LNCaP clone FGC (cell line): ENCODE results near the gene RTKN.

Source experiments
- DNase-seq: peaks from one replicate; pipeline ENCODE4 v3.0.0-alpha.2; 2011; ENCODE audit warnings: low read depth
- H3K4me3 ChIP-seq: 2 replicates; pipeline ENCODE4 v1.5.1; 2011; ENCODE audit warnings: mild to moderate bottlenecking, low read depth, low read length, control low read depth
- CTCF ChIP-seq: IDR thresholded peaks from 2 replicates; pipeline ENCODE4 v1.5.1; 2012; ENCODE audit warnings: mild to moderate bottlenecking; ENCODE audit not compliant: control insufficient read depth, insufficient read depth; ENCODE audit errors: extremely low read depth

The RTKN gene

GRCh38 chr2:74392449-74392743 lies 49.3 kb downstream of the RTKN start:
- no peak for TF ChIP-seq CTCF
- H3K4me3 ChIP-seq = peak overlapping the region; percentile 79; the same call in 1 of the 2 replicates
- DNase-seq = no peak

GRCh38 chr2:74391580-74392448 lies 49.9 kb downstream of the RTKN start:
- TF ChIP-seq CTCF = peak; percentile 78
- peak overlapping the region; percentile 79 for H3K4me3 ChIP-seq
- DNase-seq = peak; percentile 50

- no peak for DNase-seq
- TF ChIP-seq CTCF = no peak
- H3K4me3 ChIP-seq = peak overlapping the region; percentile 79
Observed at GRCh38 chr2:74391209-74391579, 50.5 kb downstream of the RTKN start.

- no peak for TF ChIP-seq CTCF
- peak overlapping the region; percentile 79 for H3K4me3 ChIP-seq
Observed at GRCh38 chr2:74390606-74391005, 51.1 kb downstream of the RTKN start.

GRCh38 chr2:74387346-74387745 lies 54.4 kb downstream of the RTKN start:
- no peak overlapping the region for H3K4me3 ChIP-seq
- DNase-seq = no peak
- no peak for TF ChIP-seq CTCF

More at GRCh38 chr2:74390606-74391005, 51.1 kb downstream of the RTKN start:
- no peak for DNase-seq

- no peak for DNase-seq
- no peak for TF ChIP-seq CTCF
- H3K4me3 ChIP-seq = no peak overlapping the region
Observed at GRCh38 chr2:74385396-74385795, 56.3 kb downstream of the RTKN start.

GRCh38 chr2:74384051-74384450 lies 57.7 kb downstream of the RTKN start:
- no peak overlapping the region for H3K4me3 ChIP-seq
- DNase-seq = no peak
- TF ChIP-seq CTCF = no peak
